ENCODE data around the gene ARFGEF3.

ARFGEF3 gene

GRCh38 chr6:138218449-138218848 lies 56.7 kb downstream of the ARFGEF3 start, which contains the start of gene PBOV1:
Gene PBOV1, minus strand, starts transcription at chr6:138218491. Its CDS starts 96 bp downstream, at chr6:138218395.
- DNase-seq: no peak

- no peak for DNase-seq
Observed at GRCh38 chr6:138219398-138219797, 57.7 kb downstream of the ARFGEF3 start.

GRCh38 chr6:138219901-138220300 lies 58.2 kb downstream of the ARFGEF3 start:
- DNase-seq: no peak

GRCh38 chr6:138222901-138223546 lies 61.3 kb downstream of the ARFGEF3 start:
- DNase-seq: no peak

- DNase-seq: no peak
Observed at GRCh38 chr6:138225953-138226352, 64.2 kb downstream of the ARFGEF3 start.

GRCh38 chr6:138226700-138227315 lies 65.1 kb downstream of the ARFGEF3 start:
- no peak for DNase-seq

- no peak for DNase-seq
Observed at GRCh38 chr6:138227316-138227781, 65.6 kb downstream of the ARFGEF3 start.

GRCh38 chr6:138229072-138229471 lies 67.3 kb downstream of the ARFGEF3 start:
- no peak for DNase-seq

GRCh38 chr6:138229663-138230179 lies 68.0 kb downstream of the ARFGEF3 start:
- no peak for DNase-seq

GRCh38 chr6:138230221-138230620 lies 68.5 kb downstream of the ARFGEF3 start:
- DNase-seq: no peak

- no peak for DNase-seq
Observed at GRCh38 chr6:138230759-138231380, 69.1 kb downstream of the ARFGEF3 start.

GRCh38 chr6:138231381-138231886 lies 69.7 kb downstream of the ARFGEF3 start:
- no peak for DNase-seq

- DNase-seq: no peak
Observed at GRCh38 chr6:138234363-138234762, 72.6 kb downstream of the ARFGEF3 start.

- no peak for DNase-seq
Observed at GRCh38 chr6:138235205-138235604, 73.5 kb downstream of the ARFGEF3 start.

GRCh38 chr6:138235693-138236092 lies 74.0 kb downstream of the ARFGEF3 start:
- DNase-seq: no peak

GRCh38 chr6:138237463-138237862 lies 75.7 kb downstream of the ARFGEF3 start:
- no peak for DNase-seq

- no peak for DNase-seq
Observed at GRCh38 chr6:138238368-138238767, 76.6 kb downstream of the ARFGEF3 start.

GRCh38 chr6:138239774-138240173 lies 78.0 kb downstream of the ARFGEF3 start:
- DNase-seq: no peak

GRCh38 chr6:138240476-138241245 lies 78.9 kb downstream of the ARFGEF3 start:
- no peak for DNase-seq

- DNase-seq: no peak
Observed at GRCh38 chr6:138241381-138241780, 79.6 kb downstream of the ARFGEF3 start.

GRCh38 chr6:138241934-138242333 lies 80.2 kb downstream of the ARFGEF3 start:
- no peak for DNase-seq

GRCh38 chr6:138242987-138243592 lies 81.4 kb downstream of the ARFGEF3 start:
- DNase-seq: no peak
